NT2/D1 (cell line): ENCODE results near the gene FDX1.

Experiments
- SUZ12 ChIP-seq: IDR thresholded peaks from 2 replicates; pipeline ENCODE4 v1.6.1; 2011; ENCODE audit not compliant: insufficient read length, insufficient read depth; ENCODE audit errors: extremely low read depth
- ZNF274 ChIP-seq: IDR thresholded peaks from 2 replicates; pipeline ENCODE4 v1.6.1; 2011; ENCODE audit warnings: mild to moderate bottlenecking, low read depth, low read length

DNA sequence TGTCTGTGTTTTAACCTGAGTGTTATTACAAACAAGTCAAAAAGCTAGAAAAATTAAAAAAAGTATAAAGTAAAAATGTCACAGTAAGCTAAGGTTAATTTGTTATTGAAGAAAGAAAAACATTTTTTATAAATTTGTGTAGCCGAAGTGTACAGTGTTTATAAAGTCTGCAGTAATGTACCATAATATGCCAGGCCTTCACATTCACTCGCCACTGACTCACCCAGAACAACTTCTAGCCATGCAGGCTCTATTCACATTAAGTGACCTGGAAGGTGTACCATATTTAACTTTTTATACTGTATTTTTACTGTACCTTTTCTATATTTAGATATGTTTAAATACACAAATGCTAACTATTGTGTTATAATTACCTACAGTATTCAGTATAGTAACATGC is 14.7 kb upstream of the FDX1 start:
- TF ChIP-seq SUZ12 = no peak
- TF ChIP-seq ZNF274 = no peak
